HepG2 (cell line): Measurements from ENCODE around the gene AUP1. TPM values are rescaled to one million over a fixed set of nuclear protein-coding genes. Genes with fewer than 3 reads are reported as not detected.

Experiments used
- ATF7-NPFF ChIP-seq: sonication (generic); formaldehyde crosslinking; IDR thresholded peaks from 2 replicates; pipeline ENCODE4 v1.8.1; 2023; ENCODE audit warnings: mild to moderate bottlenecking, low read depth, missing genetic modification reagents, moderate library complexity
- ELF4 ChIP-seq: sonication (generic); formaldehyde crosslinking; IDR thresholded peaks from 2 replicates; pipeline ENCODE4 v1.5.0; 2020; ENCODE audit warnings: missing genetic modification reagents, mild to moderate bottlenecking, moderate library complexity, borderline replicate concordance
- FLYWCH1 ChIP-seq: sonication (generic); formaldehyde crosslinking; IDR thresholded peaks from 2 replicates; pipeline ENCODE4 v1.8.1; 2023; ENCODE audit warnings: mild to moderate bottlenecking, missing genetic modification reagents
- FOXA1 ChIP-seq, 2 experiments: fragments of 450-650 bp in 1 of 2; sonication (generic) in 1 of 2; formaldehyde crosslinking in 1 of 2; IDR thresholded peaks; 2 replicates each; pipeline versions ENCODE4 v1.4.0 to v1.6.1; 2016 to 2020; ENCODE audit warnings: missing genetic modification reagents in 1 of 2
- HNF4G ChIP-seq, 2 experiments: sonication (generic) in 1 of 2; formaldehyde crosslinking in 1 of 2; IDR thresholded peaks; 2 replicates each; pipeline versions ENCODE4 v1.4.0 to v1.6.1; 2011 to 2020; ENCODE audit warnings: borderline replicate concordance in 2 of 2, low read depth in 2 of 2, mild to moderate bottlenecking in 2 of 2, low read length in 1 of 2, missing genetic modification reagents in 1 of 2, moderate library complexity in 1 of 2
- JDP2 ChIP-seq: sonication (generic); formaldehyde crosslinking; IDR thresholded peaks from 2 replicates; pipeline ENCODE4 v1.8.1; 2022; ENCODE audit warnings: missing genetic modification reagents, borderline replicate concordance
- MATR3 ChIP-seq: sonication (generic); formaldehyde crosslinking; IDR thresholded peaks from 2 replicates; pipeline ENCODE4 v1.4.0; 2020; ENCODE audit warnings: missing genetic modification reagents
- PATZ1 ChIP-seq: sonication (generic); formaldehyde crosslinking; IDR thresholded peaks from 2 replicates; pipeline ENCODE4 v1.4.0; 2020; ENCODE audit warnings: missing genetic modification reagents
- RBAK ChIP-seq: sonication (generic); formaldehyde crosslinking; IDR thresholded peaks from 2 replicates; pipeline ENCODE4 v1.5.1; 2020; ENCODE audit warnings: mild to moderate bottlenecking, missing genetic modification reagents
- XBP1 ChIP-seq: sonication (generic); formaldehyde crosslinking; IDR thresholded peaks from 2 replicates; pipeline ENCODE4 v1.5.0; 2020; ENCODE audit warnings: missing genetic modification reagents
- ZFP41 ChIP-seq: sonication (generic); formaldehyde crosslinking; IDR thresholded peaks from 2 replicates; pipeline ENCODE4 v1.4.0; 2020; ENCODE audit warnings: mild to moderate bottlenecking, missing genetic modification reagents, borderline replicate concordance
- ZFYVE20 ChIP-seq: sonication (generic); formaldehyde crosslinking; IDR thresholded peaks from 2 replicates; pipeline ENCODE4 v1.8.0; 2023; ENCODE audit warnings: low read depth, mild to moderate bottlenecking, moderate library complexity, missing genetic modification reagents, borderline replicate concordance
- ZNF143 ChIP-seq: sonication (generic); formaldehyde crosslinking; IDR thresholded peaks from 2 replicates; pipeline ENCODE4 v1.4.0; 2020; ENCODE audit warnings: missing genetic modification reagents
- ZNF234 ChIP-seq: sonication (generic); formaldehyde crosslinking; conservative IDR thresholded peaks from 2 replicates; pipeline ENCODE4 v1.5.1; 2020; ENCODE audit warnings: mild to moderate bottlenecking, missing genetic modification reagents
- ZNF326 ChIP-seq: sonication (generic); formaldehyde crosslinking; IDR thresholded peaks from 2 replicates; pipeline ENCODE4 v1.4.0; 2020; ENCODE audit warnings: missing genetic modification reagents, borderline replicate concordance
- ZNF337 ChIP-seq: sonication (generic); formaldehyde crosslinking; IDR thresholded peaks from 2 replicates; pipeline ENCODE4 v1.5.1; 2020; ENCODE audit warnings: missing genetic modification reagents, low read depth, mild to moderate bottlenecking, borderline replicate concordance
- ZNF44 ChIP-seq: sonication (generic); formaldehyde crosslinking; IDR thresholded peaks from 2 replicates; pipeline ENCODE4 v1.5.1; 2020; ENCODE audit warnings: mild to moderate bottlenecking, missing genetic modification reagents
- ZNF543 ChIP-seq: sonication (generic); formaldehyde crosslinking; IDR thresholded peaks from 2 replicates; pipeline ENCODE4 v1.4.0; 2020; ENCODE audit warnings: mild to moderate bottlenecking, missing genetic modification reagents
- ZNF83 ChIP-seq: sonication (generic); formaldehyde crosslinking; IDR thresholded peaks from 2 replicates; pipeline ENCODE4 v1.4.0; 2020; ENCODE audit warnings: missing genetic modification reagents, mild to moderate bottlenecking, borderline replicate concordance
- ZSCAN25 ChIP-seq: sonication (generic); formaldehyde crosslinking; IDR thresholded peaks from 2 replicates; pipeline ENCODE4 v1.8.0; 2022; ENCODE audit warnings: mild to moderate bottlenecking, missing genetic modification reagents
- polyA plus RNA-seq, 8 experiments: library from polyadenylated mRNA; depleted of rRNA in 3 of 8; stranded (reverse) in 7 of 8; unstranded in 1 of 8; fragments of >200 nt; fragmentation: Illumina TruSeq in 4 of 8; extraction: Trizol in 4 of 8; gene quantifications; 2 replicates each; pipeline versions ENCODE4 v1.2.1 to v1.2.3, GENCODE V29; 2011 to 2016; ENCODE audit warnings: low read depth in 4 of 8, missing spikeins in 1 of 8, mixed read lengths in 1 of 8; ENCODE audit not compliant: insufficient read depth in 1 of 8
- total RNA-seq, 5 experiments: library from RNA; depleted of rRNA; stranded (reverse); fragments of >200 nt; fragmentation: Illumina TruSeq; extraction: Trizol; gene quantifications; 2 replicates each; pipeline ENCODE4 v1.2.3, GENCODE V29; 2016; ENCODE audit warnings: low read depth in 1 of 5
- TF ChIP-seq, protein P1 (sequence below): sonication (generic); formaldehyde crosslinking; IDR thresholded peaks from 2 replicates; pipeline ENCODE4 v1.9.0; 2021; ENCODE audit warnings: missing genetic modification reagents, mild to moderate bottlenecking, borderline replicate concordance
- TF ChIP-seq, protein P2 (sequence below): fragments of 450-650 bp; IDR thresholded peaks from 2 replicates; pipeline ENCODE4 v1.6.1; 2016

The AUP1 gene
- total and polyA plus RNA-seq, 2 of the 13 experiments (the other 11 are each of a cell fraction or from before 2014, with no cell fraction given), result 174 to 267 TPM

GRCh38 chr2:74528600-74529356, 728 bp downstream of the AUP1 start (continued):
- 0 out of 2 replicates have a peak, but pooled peaks have one; percentile 22 for TF ChIP-seq ZNF83 (CRISPR knock-in tag)
- TF ChIP-seq ZNF44 (CRISPR knock-in tag), result no peak
- peak; percentile 38; the same call in 1 of the 2 replicates for TF ChIP-seq HNF4G (IDR thresholded peaks at IDR 0.05; ENCODE audit: borderline replicate concordance, low read depth, low read length)
- TF ChIP-seq HNF4G (CRISPR knock-in tag; IDR thresholded peaks at IDR 0.05; ENCODE audit: borderline replicate concordance, low read depth), result no peak
- TF ChIP-seq FLYWCH1, result no peak
- TF ChIP-seq PATZ1 (CRISPR knock-in tag), result peak; percentile 37; the same call in 1 of the 2 replicates
- TF ChIP-seq ATF7-NPFF (CRISPR knock-in tag), result 0 out of 2 replicates have a peak, but pooled peaks have one; percentile 34
- TF ChIP-seq ZNF543, result no peak
- no peak for TF ChIP-seq XBP1
- 0 out of 2 replicates have a peak, but pooled peaks have one; percentile 16 for TF ChIP-seq ZNF337 (CRISPR knock-in tag)
- no peak for TF ChIP-seq ZNF143 (CRISPR knock-in tag)
- TF ChIP-seq, protein P1, sequence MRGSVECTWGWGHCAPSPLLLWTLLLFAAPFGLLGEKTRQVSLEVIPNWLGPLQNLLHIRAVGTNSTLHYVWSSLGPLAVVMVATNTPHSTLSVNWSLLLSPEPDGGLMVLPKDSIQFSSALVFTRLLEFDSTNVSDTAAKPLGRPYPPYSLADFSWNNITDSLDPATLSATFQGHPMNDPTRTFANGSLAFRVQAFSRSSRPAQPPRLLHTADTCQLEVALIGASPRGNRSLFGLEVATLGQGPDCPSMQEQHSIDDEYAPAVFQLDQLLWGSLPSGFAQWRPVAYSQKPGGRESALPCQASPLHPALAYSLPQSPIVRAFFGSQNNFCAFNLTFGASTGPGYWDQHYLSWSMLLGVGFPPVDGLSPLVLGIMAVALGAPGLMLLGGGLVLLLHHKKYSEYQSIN (CRISPR knock-in tag), result no peak
- TF ChIP-seq ZFYVE20 (CRISPR knock-in tag), result no peak
- TF ChIP-seq ZNF326, result no peak
- no peak; the same call in 1 of the 2 replicates for TF ChIP-seq ZNF234 (CRISPR knock-in tag)
- no peak for TF ChIP-seq ELF4 (CRISPR knock-in tag)
- no peak for TF ChIP-seq FOXA1 (IDR thresholded peaks at IDR 0.05)
- 0 out of 2 replicates have a peak, but pooled peaks have one; percentile 19 for TF ChIP-seq FOXA1 (CRISPR knock-in tag; IDR thresholded peaks at IDR 0.05)
- TF ChIP-seq ZSCAN25 (CRISPR knock-in tag), result 0 out of 2 replicates have a peak, but pooled peaks have one; percentile 3
- no peak for TF ChIP-seq MATR3
- no peak for TF ChIP-seq RBAK
- TF ChIP-seq JDP2 (CRISPR knock-in tag), result no peak
- no peak for TF ChIP-seq ZFP41 (CRISPR knock-in tag)
- TF ChIP-seq, protein P2, sequence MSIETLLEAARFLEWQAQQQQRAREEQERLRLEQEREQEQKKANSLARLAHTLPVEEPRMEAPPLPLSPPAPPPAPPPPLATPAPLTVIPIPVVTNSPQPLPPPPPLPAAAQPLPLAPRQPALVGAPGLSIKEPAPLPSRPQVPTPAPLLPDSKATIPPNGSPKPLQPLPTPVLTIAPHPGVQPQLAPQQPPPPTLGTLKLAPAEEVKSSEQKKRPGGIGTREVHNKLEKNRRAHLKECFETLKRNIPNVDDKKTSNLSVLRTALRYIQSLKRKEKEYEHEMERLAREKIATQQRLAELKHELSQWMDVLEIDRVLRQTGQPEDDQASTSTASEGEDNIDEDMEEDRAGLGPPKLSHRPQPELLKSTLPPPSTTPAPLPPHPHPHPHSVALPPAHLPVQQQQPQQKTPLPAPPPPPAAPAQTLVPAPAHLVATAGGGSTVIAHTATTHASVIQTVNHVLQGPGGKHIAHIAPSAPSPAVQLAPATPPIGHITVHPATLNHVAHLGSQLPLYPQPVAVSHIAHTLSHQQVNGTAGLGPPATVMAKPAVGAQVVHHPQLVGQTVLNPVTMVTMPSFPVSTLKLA, result peak; percentile 70
